ENCODE results near the gene ENTHD1.

- TF ChIP-seq FOXM1 (IDR thresholded peaks at IDR 0.05; ENCODE audit: borderline replicate concordance) (no peak), ZNF384 (IDR thresholded peaks at IDR 0.05) (no peak), HDGF (IDR thresholded peaks at IDR 0.05; ENCODE audit: borderline replicate concordance) (no peak), SP1 (IDR thresholded peaks at IDR 0.05) (no peak), NFRKB (IDR thresholded peaks at IDR 0.05) (no peak), BHLHE40 (IDR thresholded peaks at IDR 0.05; ENCODE audit: borderline replicate concordance) (no peak), CTBP1 (IDR thresholded peaks at IDR 0.05; ENCODE audit: borderline replicate concordance) (no peak), SUZ12 (IDR thresholded peaks at IDR 0.05) (no peak), ARNT (IDR thresholded peaks at IDR 0.05) (no peak), TARDBP (IDR thresholded peaks at IDR 0.05) (no peak), FOXA1 (IDR thresholded peaks at IDR 0.05) (no peak), PKNOX1 (IDR thresholded peaks at IDR 0.05) (no peak)
These were observed 21.8 kb upstream of the ENTHD1 start for GRCh38 chr22:39915295-39915726.

All from HEK293T (cell line).